Ovary (tissue), 9 donors: ENCODE data around the gene FBN3. TPM values are rescaled to one million over a fixed set of nuclear protein-coding genes. Genes with fewer than 3 reads are reported as not detected.

Experiments
- DNase-seq, 5 donors: peaks; one replicate each; pipeline ENCODE4 v3.0.0-alpha.2; 2019 to 2020
- H3K27ac ChIP-seq, 2 donors: fragments of 200-600 bp; one replicate each; pipeline versions ENCODE4 v1.5.1 to v1.8.0; 2019 to 2022
- H3K27me3 ChIP-seq: fragments of 200-600 bp; one replicate; pipeline ENCODE4 v1.8.0; 2022
- H3K36me3 ChIP-seq: fragments of 200-600 bp; sonication (generic); one replicate; pipeline ENCODE4 v1.5.1; 2019
- H3K4me1 ChIP-seq: one replicate; pipeline ENCODE4 v1.8.1; 2013; ENCODE audit warnings: mild to moderate bottlenecking, moderate library complexity; ENCODE audit not compliant: insufficient read depth
- H3K4me3 ChIP-seq: fragments of 200-600 bp; sonication (generic); one replicate; pipeline ENCODE4 v1.5.1; 2017
- H3K9me3 ChIP-seq, 2 donors: fragments of 200-600 bp in 1 of 2; sonication (generic) in 1 of 2; one replicate each; pipeline versions ENCODE4 v1.5.1 to v1.8.1; 2013 to 2019; ENCODE audit warnings: mild to moderate bottlenecking in 1 of 2, moderate library complexity in 1 of 2
- EP300 ChIP-seq: sonication (generic); formaldehyde crosslinking; IDR thresholded peaks from one replicate; pipeline ENCODE4 v1.6.1; 2017; ENCODE audit warnings: antibody characterized with exemption
- POLR2A ChIP-seq: fragments of 450-650 bp; IDR thresholded peaks from one replicate; pipeline ENCODE4 v1.6.1; 2017; ENCODE audit warnings: antibody characterized with exemption, mild to moderate bottlenecking, moderate library complexity
- WGBS, 3 donors: extraction: QIAGEN DNeasy Blood & Tissue Kit in 1 of 3; methylation state at CpG; one replicate each; pipeline versions ENCODE4 v1.1.5 to v1.1.7; 2013 to 2017; 5-methylcytosine and 5-hydroxymethylcytosine counted together
- intact Hi-C, 4 donors: fragments of 100-400 bp; cut with DNase I; formaldehyde crosslinking; loops; one replicate each; pipeline versions ENCODE4 v1.11.0 to v1.15.1; 2022 to 2023
- polyA plus RNA-seq, 2 donors: library from polyadenylated mRNA; stranded (reverse); fragments of 200-250 nt in 1 of 2; fragments of 350-450 nt in 1 of 2; fragmentation: Illumina TruSeq in 1 of 2; extraction: RNeasy Lipid Tissue Mini Kit (QIAGEN cat#74804) in 1 of 2; gene quantifications; one replicate each; pipeline ENCODE4 v1.2.3, GENCODE V29; 2013 to 2014
- total RNA-seq, 7 donors: library from RNA; depleted of rRNA in 2 of 7; stranded (reverse); fragments of >200 nt in 2 of 7; fragmentation: NEBNext Ultra II Directional in 3 of 7; extraction: Animal tissue kit (Norgen Biotek cat#: 25700) in 3 of 7; gene quantifications; one replicate each; pipeline versions ENCODE4 v1.1.0 to v1.2.4, GENCODE V29; 2016 to 2023
- TF ChIP-seq, protein P1 (sequence below), 3 donors: fragments of 450-650 bp in 2 of 3; fragments of 200-600 bp in 1 of 3; IDR thresholded peaks; one replicate each; pipeline versions ENCODE4 v1.5.1 to v1.8.0; 2016 to 2022; ENCODE audit warnings: antibody characterized with exemption in 3 of 3, mild to moderate bottlenecking in 1 of 3
- donor health status: DM: no; HTN: no; CAD: no; lungs with moderate emphysema.
- donor health status: DM: no; HTN: no; CAD: no.
- donor health status: Bipolar disorder and iron deficiency.
- donor health status: DM: yes; HTN: yes; CAD: no.
- donor health status: DM: no; HTN: no; CAD: no.
- donor health status: DM: yes; HTN: yes; CAD: no.

Gene FBN3
- total and polyA plus RNA-seq, 9 donors: 0.08 to 0.74 (median 0.25) TPM; not detected in 2

DNA sequence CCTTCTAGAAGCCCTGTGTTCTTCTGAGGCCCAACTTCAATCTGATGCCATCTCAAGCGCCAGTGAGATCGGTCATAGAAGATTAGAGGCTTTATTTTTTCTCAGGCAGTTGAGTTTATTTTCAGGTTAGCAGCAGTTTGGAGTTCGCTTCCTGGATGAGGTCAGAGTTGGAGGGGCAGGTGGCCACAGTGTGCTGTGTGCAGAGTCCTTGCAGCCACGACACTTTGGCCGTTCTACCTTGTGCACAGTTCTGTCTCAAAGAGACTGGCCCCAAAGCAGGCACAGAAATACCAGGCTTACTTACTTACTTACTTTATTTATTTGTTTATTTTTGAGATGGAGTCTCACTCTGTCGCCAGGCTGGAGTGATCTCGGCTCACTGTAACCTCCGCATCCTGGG is 128.0 kb downstream of the FBN3 start:
- Histone ChIP-seq H3K36me3 (no peaks in the 10 kb centered on the region), H3K4me1 (no peaks in the 10 kb centered on the region), H3K27me3 (no peaks in the 10 kb centered on the region), H3K9me3 (no peaks in the 10 kb centered on the region), H3K4me3 (no peak overlapping the region), H3K27ac (no peak overlapping the region)
- DNase-seq: no peak
- WGBS, 3 donors: 88 to 90% (median 89%) methylated on average over 8 of the region's 8 CpGs
- intact Hi-C loops: no loop called here
- TF ChIP-seq POLR2A (no peak), EP300 (no peak)
- TF ChIP-seq, protein P1, sequence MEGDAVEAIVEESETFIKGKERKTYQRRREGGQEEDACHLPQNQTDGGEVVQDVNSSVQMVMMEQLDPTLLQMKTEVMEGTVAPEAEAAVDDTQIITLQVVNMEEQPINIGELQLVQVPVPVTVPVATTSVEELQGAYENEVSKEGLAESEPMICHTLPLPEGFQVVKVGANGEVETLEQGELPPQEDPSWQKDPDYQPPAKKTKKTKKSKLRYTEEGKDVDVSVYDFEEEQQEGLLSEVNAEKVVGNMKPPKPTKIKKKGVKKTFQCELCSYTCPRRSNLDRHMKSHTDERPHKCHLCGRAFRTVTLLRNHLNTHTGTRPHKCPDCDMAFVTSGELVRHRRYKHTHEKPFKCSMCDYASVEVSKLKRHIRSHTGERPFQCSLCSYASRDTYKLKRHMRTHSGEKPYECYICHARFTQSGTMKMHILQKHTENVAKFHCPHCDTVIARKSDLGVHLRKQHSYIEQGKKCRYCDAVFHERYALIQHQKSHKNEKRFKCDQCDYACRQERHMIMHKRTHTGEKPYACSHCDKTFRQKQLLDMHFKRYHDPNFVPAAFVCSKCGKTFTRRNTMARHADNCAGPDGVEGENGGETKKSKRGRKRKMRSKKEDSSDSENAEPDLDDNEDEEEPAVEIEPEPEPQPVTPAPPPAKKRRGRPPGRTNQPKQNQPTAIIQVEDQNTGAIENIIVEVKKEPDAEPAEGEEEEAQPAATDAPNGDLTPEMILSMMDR (IDR thresholded peaks at IDR 0.05): no peak

DNA sequence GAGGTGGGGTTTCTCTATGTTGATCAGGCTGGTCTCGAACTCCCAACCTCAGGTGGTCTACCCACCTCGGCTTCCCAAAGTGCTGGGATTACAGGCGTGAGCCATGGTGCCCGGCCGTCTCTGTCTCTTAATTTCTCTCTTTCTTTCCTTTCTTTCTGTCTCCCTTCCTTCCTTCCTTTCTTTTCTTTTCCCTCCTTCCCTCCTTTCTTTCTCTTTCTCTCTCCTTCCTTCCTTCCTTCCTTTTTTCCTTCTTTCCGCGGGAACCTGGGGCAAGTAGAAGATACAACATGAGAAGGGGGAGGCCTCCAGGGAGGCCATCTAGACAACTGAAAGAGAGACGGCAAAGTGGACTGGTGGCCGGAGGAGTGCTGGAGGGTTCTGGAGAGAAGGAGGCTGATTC is 128.7 kb downstream of the FBN3 start:
- intact Hi-C loops: no loop called here
- WGBS, 3 donors: 69 to 81% (median 76%) methylated on average over 9 of the region's 9 CpGs
- no peaks in the 10 kb centered on the region for H3K4me1 ChIP-seq
- no peaks in the 10 kb centered on the region for H3K9me3 ChIP-seq
- no peaks in the 10 kb centered on the region for H3K27me3 ChIP-seq
- no peaks in the 10 kb centered on the region for H3K36me3 ChIP-seq
- no peak overlapping the region for H3K27ac ChIP-seq
- TF ChIP-seq EP300: no peak
- TF ChIP-seq POLR2A: no peak
- no peak for DNase-seq
- H3K4me3 ChIP-seq: no peak overlapping the region

DNA sequence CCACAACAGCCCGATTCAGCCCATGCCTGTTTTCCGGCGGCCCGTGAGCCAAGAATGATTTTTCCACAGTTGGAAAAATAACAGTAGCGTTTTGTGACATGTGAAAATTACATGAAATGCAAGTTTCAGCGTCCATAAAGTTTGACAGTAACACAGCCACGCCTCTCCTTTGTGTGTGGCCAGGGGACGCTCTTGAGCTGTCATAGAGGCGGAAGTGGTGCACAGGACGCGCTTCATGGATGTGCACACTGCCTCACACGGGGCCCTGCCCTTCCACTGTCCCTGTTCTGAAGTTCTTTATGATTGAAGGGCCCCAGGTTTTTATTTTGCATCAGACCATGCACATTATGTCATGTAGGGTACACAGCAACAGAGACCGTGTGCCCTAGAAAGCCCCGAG is 131.6 kb downstream of the FBN3 start:
- WGBS, 3 donors: 84 to 86% (median 84%) methylated on average over 14 of the region's 14 CpGs
- Histone ChIP-seq H3K9me3 (no peaks in the 10 kb centered on the region), H3K36me3 (no peaks in the 10 kb centered on the region), H3K4me1 (no peaks in the 10 kb centered on the region), H3K27me3 (no peaks in the 10 kb centered on the region), H3K4me3 (no peak overlapping the region), H3K27ac (no peak overlapping the region)
- no peak for TF ChIP-seq EP300
- DNase-seq: no peak
- intact Hi-C loops: no loop called here

Other genes with a start within 250 kb of the FBN3 start
- 10 to 100 TPM in 5 of 7 donors, 1 to 10 TPM in 2; 9.2 to 35.5 (median 26.3) TPM for gene MAP2K7, start 245.7 kb downstream of the FBN3 start, total RNA-seq
- 10 to 100 TPM in 1 of 2 donors, 1 to 10 TPM in 1; 6.3 to 32.2 TPM for gene MAP2K7, start 245.7 kb downstream of the FBN3 start, polyA plus RNA-seq
- 1 to 10 TPM in 2 of 7 donors, not detected in 5; 1.0 to 6.9 TPM for gene TGFBR3L, start 234.8 kb downstream of the FBN3 start, total RNA-seq
- gene TGFBR3L, start 234.8 kb downstream of the FBN3 start, polyA plus RNA-seq: under 1 TPM in 1 of 2 donors, not detected in 1; 0.18 TPM
- gene SNAPC2, start 229.3 kb downstream of the FBN3 start, total RNA-seq: 10 to 100 TPM in 6 of 7 donors, 1 to 10 TPM in 1; 8.8 to 26.6 (median 16.3) TPM
- 10 to 100 TPM in 1 of 2 donors, 1 to 10 TPM in 1; 1.8 to 19.8 TPM for gene SNAPC2, start 229.3 kb downstream of the FBN3 start, polyA plus RNA-seq
- 10 to 100 TPM in 2 of 7 donors, 1 to 10 TPM in 5; 1.4 to 99.7 (median 6.1) TPM for gene CTXN1, start 223.5 kb downstream of the FBN3 start, total RNA-seq
- gene CTXN1, start 223.5 kb downstream of the FBN3 start, polyA plus RNA-seq: 1 to 10 TPM in 1 of 2 donors, not detected in 1; 3.3 TPM
- 100 to 1,000 TPM in 1 of 7 donors, 10 to 100 TPM in 6; 43.4 to 110 (median 51.8) TPM for gene TIMM44, start 205.9 kb downstream of the FBN3 start, total RNA-seq
- 10 to 100 TPM; 29.8 to 48.4 TPM for gene TIMM44, start 205.9 kb downstream of the FBN3 start, polyA plus RNA-seq
- 10 to 100 TPM; 13.8 to 78.4 (median 65.6) TPM for gene ELAVL1, start 144.0 kb downstream of the FBN3 start, total RNA-seq
- 10 to 100 TPM; 25.3 to 46.5 TPM for gene ELAVL1, start 144.0 kb downstream of the FBN3 start, polyA plus RNA-seq
- gene CCL25, start 96.8 kb downstream of the FBN3 start, total RNA-seq: not detected
- not detected for gene CCL25, start 96.8 kb downstream of the FBN3 start, polyA plus RNA-seq
- gene CERS4, start 59.8 kb upstream of the FBN3 start, total RNA-seq: 10 to 100 TPM; 28.7 to 61.6 (median 45.5) TPM
- 10 to 100 TPM; 20.1 to 37.4 TPM for gene CERS4, start 59.8 kb upstream of the FBN3 start, polyA plus RNA-seq
- 10 to 100 TPM; 16.0 to 57.0 (median 34.2) TPM for gene CD320, start 158.8 kb upstream of the FBN3 start, total RNA-seq
- gene CD320, start 158.8 kb upstream of the FBN3 start, polyA plus RNA-seq: 10 to 100 TPM in 1 of 2 donors, 1 to 10 TPM in 1; 1.9 to 34.3 TPM
- gene NDUFA7, start 171.8 kb upstream of the FBN3 start, total RNA-seq: 10 to 100 TPM in 6 of 7 donors, 1 to 10 TPM in 1; 7.7 to 48.0 (median 30.2) TPM
- 10 to 100 TPM; 25.4 to 63.7 TPM for gene NDUFA7, start 171.8 kb upstream of the FBN3 start, polyA plus RNA-seq
- gene RPS28, start 171.9 kb upstream of the FBN3 start, total RNA-seq: 1,000 to 10,000 TPM in 6 of 7 donors, 100 to 1,000 TPM in 1; 749 to 2,713 (median 2,209) TPM
- gene RPS28, start 171.9 kb upstream of the FBN3 start, polyA plus RNA-seq: 100 to 1,000 TPM in 1 of 2 donors, 10 to 100 TPM in 1; 47.7 to 795 TPM
- 10 to 100 TPM in 1 of 7 donors, 1 to 10 TPM in 6; 3.3 to 11.7 (median 4.3) TPM for gene KANK3, start 193.7 kb upstream of the FBN3 start, total RNA-seq
- gene KANK3, start 193.7 kb upstream of the FBN3 start, polyA plus RNA-seq: 1 to 10 TPM in 1 of 2 donors, under 1 TPM in 1; 0.73 to 9.7 TPM
- gene ANGPTL4, start 214.6 kb upstream of the FBN3 start, total RNA-seq: 10 to 100 TPM in 3 of 7 donors, 1 to 10 TPM in 3, under 1 TPM in 1; 0.71 to 35.0 (median 2.1) TPM
- 10 to 100 TPM in 1 of 2 donors, 1 to 10 TPM in 1; 3.0 to 11.7 TPM for gene ANGPTL4, start 214.6 kb upstream of the FBN3 start, polyA plus RNA-seq
- gene RAB11B, start 240.8 kb upstream of the FBN3 start, total RNA-seq: 100 to 1,000 TPM in 5 of 7 donors, 10 to 100 TPM in 2; 29.3 to 142 (median 102) TPM
- gene RAB11B, start 240.8 kb upstream of the FBN3 start, polyA plus RNA-seq: 100 to 1,000 TPM in 1 of 2 donors, 10 to 100 TPM in 1; 20.8 to 103 TPM